IPS DF 6.9 (cell line): ENCODE measurements around the gene FHOD3.

ENCODE experiments used
- DNase-seq: peaks from one replicate; pipeline ENCODE4 v3.0.0-alpha.2; 2013; ENCODE audit warnings: low read depth, low spot score
- H3K27ac ChIP-seq: one replicate; pipeline ENCODE4 v1.5.1; 2013; ENCODE audit warnings: low read length, control low read depth
- H3K27me3 ChIP-seq: 2 replicates; pipeline ENCODE4 v1.6.1; 2013; ENCODE audit warnings: mild to moderate bottlenecking, low read length; ENCODE audit not compliant: control insufficient read depth, insufficient read depth
- H3K36me3 ChIP-seq: 2 replicates; pipeline ENCODE4 v1.6.1; 2013; ENCODE audit warnings: low read length; ENCODE audit not compliant: control insufficient read depth, insufficient read depth
- H3K4me1 ChIP-seq: 2 replicates; pipeline ENCODE4 v1.6.1; 2013; ENCODE audit warnings: low read length; ENCODE audit not compliant: control insufficient read depth, insufficient read depth
- H3K4me3 ChIP-seq: 2 replicates; pipeline ENCODE4 v1.5.1; 2013; ENCODE audit warnings: mild to moderate bottlenecking, low read length
- H3K9me3 ChIP-seq: 2 replicates; pipeline ENCODE4 v1.6.1; 2013; ENCODE audit warnings: low read length, inconsistent platforms; ENCODE audit not compliant: control insufficient read depth, insufficient read depth
- WGBS: extraction: QIAGEN DNeasy Blood & Tissue Kit; methylation state at CpG from one replicate; pipeline ENCODE4 v1.1.7; 2013; ENCODE audit warnings: mixed read lengths, missing lambda C conversion rate; ENCODE audit not compliant: insufficient read length, insufficient coverage; 5-methylcytosine and 5-hydroxymethylcytosine counted together

Gene FHOD3

DNA sequence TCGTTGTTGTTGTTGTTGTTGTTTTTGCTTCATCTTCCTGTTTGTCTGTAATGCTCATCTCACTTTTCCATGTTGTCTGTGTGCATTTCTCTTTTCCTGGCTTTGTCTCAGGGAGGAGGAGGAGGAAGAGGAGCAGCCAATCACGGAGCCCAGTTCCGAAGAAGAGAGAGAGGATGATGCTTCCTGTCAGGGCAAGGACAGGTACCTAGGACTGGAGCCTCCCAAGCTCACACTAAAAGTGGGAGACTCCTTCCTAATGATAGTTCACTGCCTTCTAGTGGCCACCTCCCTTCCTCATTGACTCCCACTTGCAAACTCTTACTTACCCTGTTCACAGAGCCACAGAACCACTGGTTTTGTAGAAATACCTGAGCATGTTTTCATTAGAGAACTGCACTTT lies 351.7 kb downstream of the FHOD3 start:
- H3K4me1 ChIP-seq, result no peaks in the 10 kb centered on the region
- H3K27ac ChIP-seq, result no peak overlapping the region
- H3K27me3 ChIP-seq, result no peaks in the 10 kb centered on the region
- no peak for DNase-seq
- no peak overlapping the region for H3K4me3 ChIP-seq
- no peaks in the 10 kb centered on the region for H3K36me3 ChIP-seq
- no CpG with 5 or more reads among the region's 3 CpGs for WGBS
- H3K9me3 ChIP-seq, result no peaks in the 10 kb centered on the region

- Histone ChIP-seq H3K4me1 (no peaks in the 10 kb centered on the region), H3K27ac (no peak overlapping the region), H3K27me3 (no peaks in the 10 kb centered on the region), H3K36me3 (no peaks in the 10 kb centered on the region), H3K4me3 (no peak overlapping the region), H3K9me3 (no peaks in the 10 kb centered on the region)
- no peak for DNase-seq
- WGBS, result no CpG with 5 or more reads among the region's 3 CpGs
Observed at GRCh38 chr18:36650266-36650665, 352.8 kb downstream of the FHOD3 start.

GRCh38 chr18:36650906-36651305 lies 353.4 kb downstream of the FHOD3 start:
- H3K36me3 ChIP-seq, result no peaks in the 10 kb centered on the region
- DNase-seq, result no peak
- no peaks in the 10 kb centered on the region for H3K4me1 ChIP-seq
- no peaks in the 10 kb centered on the region for H3K27me3 ChIP-seq
- no peak overlapping the region for H3K4me3 ChIP-seq
- no peak overlapping the region for H3K27ac ChIP-seq
- H3K9me3 ChIP-seq, result no peaks in the 10 kb centered on the region
- no CpG with 5 or more reads among the region's 6 CpGs for WGBS

DNA sequence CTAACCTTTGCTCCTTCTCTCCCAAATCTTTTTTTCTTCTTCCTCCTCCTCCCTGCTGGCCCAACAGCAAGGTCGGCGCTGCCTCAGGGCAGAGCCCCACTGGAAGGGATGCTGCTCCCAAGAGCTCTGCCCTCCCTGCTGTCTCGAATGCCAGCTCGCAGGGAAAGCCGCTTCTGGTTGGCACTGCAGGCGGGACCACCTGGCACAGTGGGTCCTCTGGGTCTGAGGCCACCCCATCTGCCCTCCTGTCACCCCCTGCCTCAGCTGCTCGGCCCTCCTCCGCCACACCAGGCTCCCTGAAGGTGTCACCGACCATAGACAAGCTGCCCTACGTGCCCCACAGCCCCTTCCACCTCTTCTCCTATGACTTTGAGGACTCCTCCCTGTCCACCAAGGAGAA lies 355.0 kb downstream of the FHOD3 start:
- H3K27ac ChIP-seq, result no peak overlapping the region
- no peaks in the 10 kb centered on the region for H3K4me1 ChIP-seq
- H3K9me3 ChIP-seq, result no peaks in the 10 kb centered on the region
- WGBS, result no CpG with 5 or more reads among the region's 10 CpGs
- no peak overlapping the region for H3K4me3 ChIP-seq
- H3K36me3 ChIP-seq, result no peaks in the 10 kb centered on the region
- no peaks in the 10 kb centered on the region for H3K27me3 ChIP-seq
- no peak for DNase-seq

DNA sequence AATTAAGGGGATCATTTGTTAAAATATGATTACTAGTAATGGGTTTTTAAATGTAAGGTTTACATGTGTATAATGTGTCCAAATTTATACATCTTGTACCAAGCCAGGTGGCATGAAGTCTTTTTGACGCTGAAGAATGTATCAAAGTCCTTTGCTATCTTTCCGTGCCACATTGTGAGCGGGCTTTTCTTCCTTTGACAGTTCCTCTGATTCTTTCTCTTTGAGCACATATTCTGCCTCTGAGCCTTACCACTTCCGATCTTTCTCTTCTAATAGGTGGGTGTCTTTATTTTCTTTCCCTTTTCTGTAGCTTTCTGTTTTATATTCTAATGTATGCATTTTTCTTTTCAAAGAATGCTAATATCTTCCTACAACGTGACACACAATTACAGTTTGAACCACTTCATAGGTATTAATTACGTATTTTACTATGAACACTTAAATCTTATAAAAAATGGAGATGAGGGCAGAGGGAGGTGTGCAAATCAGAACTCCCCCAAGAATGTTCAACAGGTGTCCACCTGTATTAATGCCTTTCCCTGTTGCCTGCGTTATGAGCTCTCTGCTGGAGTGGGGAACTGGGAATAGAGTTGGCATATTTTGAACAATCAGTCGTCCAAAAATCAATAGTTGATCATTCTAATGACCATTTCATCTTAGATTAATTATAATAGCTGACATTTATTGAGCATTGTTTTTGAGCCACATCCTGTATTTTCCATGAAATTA lies 355.8 kb downstream of the FHOD3 start:
- WGBS, result no CpG with 5 or more reads among the region's 8 CpGs
- Histone ChIP-seq H3K4me1 (no peaks in the 10 kb centered on the region), H3K4me3 (no peak overlapping the region), H3K27ac (no peak overlapping the region), H3K9me3 (no peaks in the 10 kb centered on the region), H3K27me3 (no peaks in the 10 kb centered on the region), H3K36me3 (no peaks in the 10 kb centered on the region)
- no peak for DNase-seq

- Histone ChIP-seq H3K36me3 (no peaks in the 10 kb centered on the region), H3K4me3 (no peak overlapping the region), H3K9me3 (no peaks in the 10 kb centered on the region), H3K4me1 (no peaks in the 10 kb centered on the region), H3K27me3 (no peaks in the 10 kb centered on the region), H3K27ac (no peak overlapping the region)
- no CpG with 5 or more reads among the region's 6 CpGs for WGBS
- DNase-seq, result no peak
Observed at GRCh38 chr18:36653870-36654269, 356.4 kb downstream of the FHOD3 start.

GRCh38 chr18:36655074-36655473 lies 357.6 kb downstream of the FHOD3 start:
- H3K9me3 ChIP-seq, result no peaks in the 10 kb centered on the region
- no peaks in the 10 kb centered on the region for H3K4me1 ChIP-seq
- no peaks in the 10 kb centered on the region for H3K27me3 ChIP-seq
- no CpG with 5 or more reads among the region's 6 CpGs for whole genome bisulfite sequencing
- no peak for DNase-seq
- no peak overlapping the region for H3K27ac ChIP-seq
- H3K36me3 ChIP-seq, result no peaks in the 10 kb centered on the region
- H3K4me3 ChIP-seq, result no peak overlapping the region

DNA sequence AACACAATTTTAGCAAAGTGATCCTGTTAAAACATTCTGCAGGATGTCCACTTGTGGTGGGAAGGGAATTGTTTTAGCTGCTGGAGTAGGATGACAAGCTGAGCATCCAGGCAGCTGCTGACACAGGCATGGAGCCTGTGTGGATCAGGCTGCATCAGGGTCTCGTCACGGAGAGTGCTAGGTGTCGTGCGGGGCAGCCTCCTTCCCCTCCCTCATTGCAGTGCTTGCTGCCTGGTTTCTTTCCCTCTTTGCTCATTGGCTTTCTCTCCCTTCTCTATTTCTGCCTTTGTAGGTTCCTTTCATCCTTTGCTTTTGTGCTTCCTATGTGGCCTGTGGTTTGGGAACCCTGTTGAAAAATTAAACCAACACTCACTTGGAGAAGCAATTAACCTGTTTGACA lies 358.4 kb downstream of the FHOD3 start:
- H3K4me1 ChIP-seq, result no peaks in the 10 kb centered on the region
- no peaks in the 10 kb centered on the region for H3K9me3 ChIP-seq
- no peak for DNase-seq
- WGBS, result no CpG with 5 or more reads among the region's 4 CpGs
- no peak overlapping the region for H3K4me3 ChIP-seq
- no peaks in the 10 kb centered on the region for H3K36me3 ChIP-seq
- no peak overlapping the region for H3K27ac ChIP-seq
- H3K27me3 ChIP-seq, result no peaks in the 10 kb centered on the region

- WGBS, result no CpG with 5 or more reads among the region's 1 CpG
- Histone ChIP-seq H3K27me3 (no peaks in the 10 kb centered on the region), H3K36me3 (no peaks in the 10 kb centered on the region), H3K4me3 (no peak overlapping the region), H3K9me3 (no peaks in the 10 kb centered on the region), H3K27ac (no peak overlapping the region), H3K4me1 (no peaks in the 10 kb centered on the region)
- DNase-seq, result no peak
Observed at GRCh38 chr18:36658611-36659010, 361.1 kb downstream of the FHOD3 start.

DNA sequence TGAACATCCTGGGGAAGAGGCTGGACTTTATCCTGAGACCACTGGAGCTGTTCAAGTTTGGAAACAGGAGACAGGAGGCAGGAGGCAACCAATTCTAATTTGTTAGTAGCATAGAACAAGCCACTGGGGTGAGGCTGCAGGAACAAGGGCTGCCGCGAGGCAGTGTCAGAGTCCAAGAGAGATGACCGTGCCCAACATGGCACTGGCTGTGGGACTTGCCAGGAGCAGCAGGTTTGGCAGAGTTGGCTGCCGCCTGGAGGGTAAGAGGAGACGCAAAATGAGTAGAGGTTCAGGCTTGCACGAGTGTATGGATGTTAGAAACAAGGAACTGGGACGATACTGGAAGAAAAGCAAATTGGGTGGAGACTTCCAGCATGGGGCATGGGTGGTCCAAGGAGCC lies 362.8 kb downstream of the FHOD3 start:
- no peak overlapping the region for H3K27ac ChIP-seq
- WGBS, result no CpG with 5 or more reads among the region's 7 CpGs
- H3K27me3 ChIP-seq, result no peaks in the 10 kb centered on the region
- H3K36me3 ChIP-seq, result no peaks in the 10 kb centered on the region
- no peaks in the 10 kb centered on the region for H3K4me1 ChIP-seq
- no peak for DNase-seq
- H3K4me3 ChIP-seq, result no peak overlapping the region
- no peaks in the 10 kb centered on the region for H3K9me3 ChIP-seq

- peak; percentile 7 for DNase-seq
Observed at GRCh38 chr18:36661999-36662398, 364.5 kb downstream of the FHOD3 start.

More at GRCh38 chr18:36661999-36662398, 364.5 kb downstream of the FHOD3 start:
- Histone ChIP-seq H3K27ac (no peak overlapping the region), H3K4me3 (no peak overlapping the region), H3K9me3 (no peaks in the 10 kb centered on the region), H3K27me3 (no peaks in the 10 kb centered on the region), H3K36me3 (no peaks in the 10 kb centered on the region), H3K4me1 (no peaks in the 10 kb centered on the region)
- no CpG with 5 or more reads among the region's 5 CpGs for WGBS
